SK-N-SH treated with all-trans-retinoic acid at 6 μM for 48 hours (cell line): ENCODE data around the gene GPR55.
"Not testable (repeated sequence)": the region's sequence is repeated elsewhere in the genome, so short reads cannot be mapped to it uniquely, and the experiment has no call there.

ENCODE experiments used
- ATAC-seq: fragments of 200-7000 bp; cut with Tn5 transposase; 3 replicates; pipeline ENCODE4 v1.9.1; 2020; ENCODE audit warnings: mild to moderate bottlenecking, moderate library complexity
- ARNTL ChIP-seq: fragments of 450-650 bp; formaldehyde crosslinking; IDR thresholded peaks from 2 replicates; pipeline ENCODE4 v1.5.0; 2020; ENCODE audit warnings: low read depth, mild to moderate bottlenecking, moderate library complexity, borderline replicate concordance
- BACH2 ChIP-seq: fragments of 250-450 bp; sonication (Bioruptor Pico); IDR thresholded peaks from 2 replicates; pipeline ENCODE4 v1.9.0; 2021; ENCODE audit warnings: mild to moderate bottlenecking, borderline replicate concordance
- CSDC2 ChIP-seq: fragments of 250-450 bp; sonication (Bioruptor Pico); IDR thresholded peaks from 2 replicates; pipeline ENCODE4 v1.5.0; 2020; ENCODE audit warnings: mild to moderate bottlenecking, moderate library complexity
- ESRRG ChIP-seq: fragments of 250-450 bp; sonication (Bioruptor Pico); IDR thresholded peaks from 2 replicates; pipeline ENCODE4 v1.6.1; 2021; ENCODE audit warnings: mild to moderate bottlenecking
- GLIS3 ChIP-seq: fragments of 250-450 bp; sonication (Bioruptor Pico); IDR thresholded peaks from 2 replicates; pipeline ENCODE4 v1.5.0; 2020; ENCODE audit warnings: mild to moderate bottlenecking, moderate library complexity
- ISL1 ChIP-seq: fragments of 250-450 bp; sonication (Bioruptor Pico); IDR thresholded peaks from 2 replicates; pipeline ENCODE4 v2.1.2; 2022; ENCODE audit warnings: mild to moderate bottlenecking, moderate library complexity
- OSR1 ChIP-seq: fragments of 250-450 bp; sonication (Bioruptor Pico); IDR thresholded peaks from 2 replicates; pipeline ENCODE4 v1.8.0; 2022; ENCODE audit warnings: moderate library complexity, mild to moderate bottlenecking, inconsistent platforms
- POU6F1 ChIP-seq: fragments of 250-450 bp; sonication (Bioruptor Pico); IDR thresholded peaks from 2 replicates; pipeline ENCODE4 v1.8.0; 2021; ENCODE audit warnings: low read depth, mild to moderate bottlenecking, moderate library complexity, borderline replicate concordance
- PPARA ChIP-seq: fragments of 250-450 bp; sonication (Bioruptor Pico); IDR thresholded peaks from 2 replicates; pipeline ENCODE4 v1.5.0; 2020; ENCODE audit warnings: mild to moderate bottlenecking, borderline replicate concordance
- RARB ChIP-seq: fragments of 250-450 bp; sonication (Bioruptor Pico); IDR thresholded peaks from 2 replicates; pipeline ENCODE4 v1.8.0; 2021; ENCODE audit warnings: mild to moderate bottlenecking, moderate library complexity
- SNAI2 ChIP-seq: fragments of 250-450 bp; sonication (Bioruptor Pico); IDR thresholded peaks from 2 replicates; pipeline ENCODE4 v1.5.0; 2020; ENCODE audit warnings: mild to moderate bottlenecking, moderate library complexity
- TCF4 ChIP-seq: fragments of 250-450 bp; sonication (Bioruptor Pico); IDR thresholded peaks from 2 replicates; pipeline ENCODE4 v1.8.0; 2021; ENCODE audit warnings: mild to moderate bottlenecking, moderate library complexity, borderline replicate concordance
- TOX ChIP-seq: fragments of 250-450 bp; sonication (Bioruptor Pico); IDR thresholded peaks from 2 replicates; pipeline ENCODE4 v1.8.0; 2021; ENCODE audit warnings: mild to moderate bottlenecking, moderate library complexity, borderline replicate concordance
- ZC3H10 ChIP-seq: fragments of 250-450 bp; sonication (Bioruptor Pico); IDR thresholded peaks from 2 replicates; pipeline ENCODE4 v1.5.1; 2021; ENCODE audit warnings: mild to moderate bottlenecking, moderate library complexity
- ZFP3 ChIP-seq: fragments of 250-450 bp; sonication (Bioruptor Pico); IDR thresholded peaks from 2 replicates; pipeline ENCODE4 v1.5.0; 2020; ENCODE audit warnings: mild to moderate bottlenecking, moderate library complexity
- ZFP30 ChIP-seq: fragments of 450-650 bp; formaldehyde crosslinking; IDR thresholded peaks from 2 replicates; pipeline ENCODE4 v1.5.0; 2022; ENCODE audit warnings: mild to moderate bottlenecking, moderate library complexity
- ZNF565 ChIP-seq: fragments of 450-650 bp; formaldehyde crosslinking; conservative IDR thresholded peaks from 2 replicates; pipeline ENCODE4 v1.5.0; 2020; ENCODE audit warnings: low read depth, mild to moderate bottlenecking, moderate library complexity
- ZNF70 ChIP-seq: fragments of 450-650 bp; formaldehyde crosslinking; IDR thresholded peaks from 2 replicates; pipeline ENCODE4 v1.5.0; 2020; ENCODE audit warnings: mild to moderate bottlenecking, moderate library complexity
- TF ChIP-seq, protein P1 (sequence below): fragments of 250-450 bp; sonication (Bioruptor Pico); IDR thresholded peaks from 2 replicates; pipeline ENCODE4 v1.5.1; 2021; ENCODE audit warnings: mild to moderate bottlenecking, moderate library complexity
- TF ChIP-seq, protein P2 (sequence below): fragments of 250-450 bp; sonication (Bioruptor Pico); IDR thresholded peaks from 2 replicates; pipeline ENCODE4 v1.5.0; 2020; ENCODE audit warnings: mild to moderate bottlenecking, moderate library complexity

The GPR55 gene

GRCh38 chr2:230938098-230938497, 13.1 kb upstream of the GPR55 start:
- no peak for TF ChIP-seq GLIS3
- TF ChIP-seq, protein P1, sequence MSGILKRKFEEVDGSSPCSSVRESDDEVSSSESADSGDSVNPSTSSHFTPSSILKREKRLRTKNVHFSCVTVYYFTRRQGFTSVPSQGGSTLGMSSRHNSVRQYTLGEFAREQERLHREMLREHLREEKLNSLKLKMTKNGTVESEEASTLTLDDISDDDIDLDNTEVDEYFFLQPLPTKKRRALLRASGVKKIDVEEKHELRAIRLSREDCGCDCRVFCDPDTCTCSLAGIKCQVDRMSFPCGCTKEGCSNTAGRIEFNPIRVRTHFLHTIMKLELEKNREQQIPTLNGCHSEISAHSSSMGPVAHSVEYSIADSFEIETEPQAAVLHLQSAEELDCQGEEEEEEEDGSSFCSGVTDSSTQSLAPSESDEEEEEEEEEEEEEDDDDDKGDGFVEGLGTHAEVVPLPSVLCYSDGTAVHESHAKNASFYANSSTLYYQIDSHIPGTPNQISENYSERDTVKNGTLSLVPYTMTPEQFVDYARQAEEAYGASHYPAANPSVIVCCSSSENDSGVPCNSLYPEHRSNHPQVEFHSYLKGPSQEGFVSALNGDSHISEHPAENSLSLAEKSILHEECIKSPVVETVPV (CRISPR knock-in tag) = no peak
- TF ChIP-seq ZFP30 (CRISPR knock-in tag) = no peak
- no peak for TF ChIP-seq BACH2 (CRISPR knock-in tag)
- TF ChIP-seq ZNF70 = no peak
- no peak for TF ChIP-seq RARB (CRISPR knock-in tag)
- no peak for TF ChIP-seq TOX (CRISPR knock-in tag)
- no peak for TF ChIP-seq PPARA (CRISPR knock-in tag)
- no peak for TF ChIP-seq ARNTL (CRISPR knock-in tag)
- ATAC-seq = no peak

GRCh38 chr2:230937362-230937761, 12.3 kb upstream of the GPR55 start:
- no peak for ATAC-seq
- TF ChIP-seq OSR1 (CRISPR knock-in tag) = no peak
- no peak for TF ChIP-seq RARB (CRISPR knock-in tag)
- TF ChIP-seq CSDC2 (CRISPR knock-in tag) = no peak

DNA sequence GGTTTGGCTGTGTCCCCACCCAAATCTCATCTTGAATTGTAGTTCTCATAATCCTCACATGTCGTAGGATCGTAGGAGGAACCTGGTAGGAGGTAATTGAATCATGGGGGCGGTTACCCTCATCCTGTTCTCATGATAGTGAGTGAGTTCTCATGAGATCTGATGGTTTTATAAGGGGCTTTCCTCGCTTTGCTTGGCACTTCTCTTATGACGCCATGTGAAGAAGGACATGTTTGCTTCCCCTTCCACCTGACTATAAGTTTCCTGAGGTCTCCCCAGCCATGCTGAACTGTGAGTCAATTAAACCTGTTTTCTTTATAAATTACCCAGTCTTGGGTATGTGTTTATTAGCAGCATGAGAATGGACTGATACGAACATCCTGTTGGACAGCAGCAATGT, 11.2 kb upstream of the GPR55 start:
- not testable (repeated sequence) for ATAC-seq

DNA sequence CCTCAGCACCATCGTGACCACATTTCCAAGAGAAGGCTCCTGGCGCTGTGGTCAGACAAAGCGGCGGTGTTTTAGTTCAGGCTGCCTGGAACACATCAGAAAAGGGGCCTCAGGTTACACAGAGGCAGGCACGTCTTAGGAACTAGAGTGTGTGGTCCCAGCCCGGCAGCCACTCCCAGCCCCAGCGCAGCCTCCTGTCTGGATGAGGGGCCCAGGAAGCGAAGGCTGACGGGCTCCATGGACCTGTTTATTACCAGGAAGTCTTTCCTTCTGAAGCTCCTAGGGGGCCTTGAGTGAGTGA, 10.0 kb upstream of the GPR55 start:
- no peak for TF ChIP-seq ZNF565 (CRISPR knock-in tag)
- TF ChIP-seq ARNTL (CRISPR knock-in tag) = no peak
- no peak for TF ChIP-seq BACH2 (CRISPR knock-in tag)
- TF ChIP-seq, protein P2, sequence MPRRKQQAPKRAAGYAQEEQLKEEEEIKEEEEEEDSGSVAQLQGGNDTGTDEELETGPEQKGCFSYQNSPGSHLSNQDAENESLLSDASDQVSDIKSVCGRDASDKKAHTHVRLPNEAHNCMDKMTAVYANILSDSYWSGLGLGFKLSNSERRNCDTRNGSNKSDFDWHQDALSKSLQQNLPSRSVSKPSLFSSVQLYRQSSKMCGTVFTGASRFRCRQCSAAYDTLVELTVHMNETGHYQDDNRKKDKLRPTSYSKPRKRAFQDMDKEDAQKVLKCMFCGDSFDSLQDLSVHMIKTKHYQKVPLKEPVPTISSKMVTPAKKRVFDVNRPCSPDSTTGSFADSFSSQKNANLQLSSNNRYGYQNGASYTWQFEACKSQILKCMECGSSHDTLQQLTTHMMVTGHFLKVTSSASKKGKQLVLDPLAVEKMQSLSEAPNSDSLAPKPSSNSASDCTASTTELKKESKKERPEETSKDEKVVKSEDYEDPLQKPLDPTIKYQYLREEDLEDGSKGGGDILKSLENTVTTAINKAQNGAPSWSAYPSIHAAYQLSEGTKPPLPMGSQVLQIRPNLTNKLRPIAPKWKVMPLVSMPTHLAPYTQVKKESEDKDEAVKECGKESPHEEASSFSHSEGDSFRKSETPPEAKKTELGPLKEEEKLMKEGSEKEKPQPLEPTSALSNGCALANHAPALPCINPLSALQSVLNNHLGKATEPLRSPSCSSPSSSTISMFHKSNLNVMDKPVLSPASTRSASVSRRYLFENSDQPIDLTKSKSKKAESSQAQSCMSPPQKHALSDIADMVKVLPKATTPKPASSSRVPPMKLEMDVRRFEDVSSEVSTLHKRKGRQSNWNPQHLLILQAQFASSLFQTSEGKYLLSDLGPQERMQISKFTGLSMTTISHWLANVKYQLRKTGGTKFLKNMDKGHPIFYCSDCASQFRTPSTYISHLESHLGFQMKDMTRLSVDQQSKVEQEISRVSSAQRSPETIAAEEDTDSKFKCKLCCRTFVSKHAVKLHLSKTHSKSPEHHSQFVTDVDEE (CRISPR knock-in tag) = no peak
- TF ChIP-seq ZFP30 (CRISPR knock-in tag) = no peak
- TF ChIP-seq, protein P1 (CRISPR knock-in tag) = no peak
- no peak for TF ChIP-seq CSDC2 (CRISPR knock-in tag)
- no peak for ATAC-seq

- TF ChIP-seq TCF4 (CRISPR knock-in tag) = no peak
- no peak for TF ChIP-seq POU6F1
- no peak for TF ChIP-seq ESRRG (CRISPR knock-in tag)
- no peak for TF ChIP-seq PPARA (CRISPR knock-in tag)
- TF ChIP-seq OSR1 (CRISPR knock-in tag) = no peak
- TF ChIP-seq ZFP30 (CRISPR knock-in tag) = no peak
- no peak for TF ChIP-seq BACH2 (CRISPR knock-in tag)
- TF ChIP-seq, protein P2 (CRISPR knock-in tag) = no peak
- no peak for TF ChIP-seq TOX (CRISPR knock-in tag)
- TF ChIP-seq ZFP3 (CRISPR knock-in tag) = no peak
- TF ChIP-seq ZC3H10 (CRISPR knock-in tag) = no peak
- no peak for TF ChIP-seq SNAI2 (CRISPR knock-in tag)
- TF ChIP-seq, protein P1 (CRISPR knock-in tag) = no peak
- TF ChIP-seq GLIS3 = no peak
- no peak for TF ChIP-seq ISL1 (CRISPR knock-in tag)
- no peak for TF ChIP-seq CSDC2 (CRISPR knock-in tag)
- no peak for TF ChIP-seq ZNF70
- no peak for TF ChIP-seq ZNF565 (CRISPR knock-in tag)
- ATAC-seq = no peak
Measured at GRCh38 chr2:230934231-230935129, 9.4 kb upstream of the GPR55 start.
